IMR-90 (cell line): ENCODE results near the gene SEMA3E.

Experiments
- CEBPB ChIP-seq: IDR thresholded peaks from 2 replicates; pipeline ENCODE4 v1.6.1; 2012; ENCODE audit warnings: low read depth, low read length, improper control_type of control experiment
- CHD1 ChIP-seq: IDR thresholded peaks from 2 replicates; pipeline ENCODE4 v1.6.1; 2012; ENCODE audit warnings: low read depth, low read length, improper control_type of control experiment
- FOS ChIP-seq: fragments of 150-350 bp; IDR thresholded peaks from 2 replicates; pipeline ENCODE4 v1.6.1; 2016; ENCODE audit warnings: low read depth, low read length
- MAFK ChIP-seq: IDR thresholded peaks from 2 replicates; pipeline ENCODE4 v1.6.1; 2012; ENCODE audit warnings: low read depth, low read length, improper control_type of control experiment
- MAZ ChIP-seq: IDR thresholded peaks from 2 replicates; pipeline ENCODE4 v1.6.1; 2012; ENCODE audit warnings: low read depth, mild to moderate bottlenecking, low read length, improper control_type of control experiment, moderate library complexity, borderline replicate concordance
- MXI1 ChIP-seq: IDR thresholded peaks from 2 replicates; pipeline ENCODE4 v1.6.1; 2012; ENCODE audit warnings: low read depth, mild to moderate bottlenecking, low read length, moderate library complexity, borderline replicate concordance
- NFE2L2 ChIP-seq: fragments of 150-350 bp; IDR thresholded peaks from 2 replicates; pipeline ENCODE4 v1.6.1; 2016; ENCODE audit warnings: low read depth, mild to moderate bottlenecking, low read length
- POLR2A ChIP-seq: IDR thresholded peaks from 2 replicates; pipeline ENCODE4 v1.6.1; 2012; ENCODE audit warnings: mild to moderate bottlenecking, low read depth, low read length
- RAD21 ChIP-seq: IDR thresholded peaks from 2 replicates; pipeline ENCODE4 v1.6.1; 2012; ENCODE audit warnings: low read length, improper control_type of control experiment
- RCOR1 ChIP-seq: IDR thresholded peaks from 2 replicates; pipeline ENCODE4 v1.6.1; 2012; ENCODE audit warnings: mild to moderate bottlenecking, low read length, improper control_type of control experiment; ENCODE audit not compliant: insufficient replicate concordance
- RFX5 ChIP-seq: IDR thresholded peaks from 2 replicates; pipeline ENCODE4 v1.8.0; 2012; ENCODE audit warnings: low read depth, mild to moderate bottlenecking, low read length, moderate library complexity
- SMC3 ChIP-seq: fragments of 150-350 bp; IDR thresholded peaks from 2 replicates; pipeline ENCODE4 v1.6.1; 2016; ENCODE audit warnings: low read depth, mild to moderate bottlenecking, antibody characterized with exemption, low read length, moderate library complexity
- TF ChIP-seq, protein P1 (sequence below): conservative IDR thresholded peaks from 2 replicates; pipeline ENCODE4 v1.5.1; 2012; ENCODE audit warnings: mild to moderate bottlenecking, low read depth, low read length, improper control_type of control experiment
- TF ChIP-seq, protein P2 (sequence below): fragments of 150-350 bp; IDR thresholded peaks from 2 replicates; pipeline ENCODE4 v1.6.1; 2017; ENCODE audit warnings: mild to moderate bottlenecking, antibody characterized with exemption, low read length, low read depth

- no peak for TF ChIP-seq POLR2A
- no peak for TF ChIP-seq MAZ
- TF ChIP-seq, protein P1, sequence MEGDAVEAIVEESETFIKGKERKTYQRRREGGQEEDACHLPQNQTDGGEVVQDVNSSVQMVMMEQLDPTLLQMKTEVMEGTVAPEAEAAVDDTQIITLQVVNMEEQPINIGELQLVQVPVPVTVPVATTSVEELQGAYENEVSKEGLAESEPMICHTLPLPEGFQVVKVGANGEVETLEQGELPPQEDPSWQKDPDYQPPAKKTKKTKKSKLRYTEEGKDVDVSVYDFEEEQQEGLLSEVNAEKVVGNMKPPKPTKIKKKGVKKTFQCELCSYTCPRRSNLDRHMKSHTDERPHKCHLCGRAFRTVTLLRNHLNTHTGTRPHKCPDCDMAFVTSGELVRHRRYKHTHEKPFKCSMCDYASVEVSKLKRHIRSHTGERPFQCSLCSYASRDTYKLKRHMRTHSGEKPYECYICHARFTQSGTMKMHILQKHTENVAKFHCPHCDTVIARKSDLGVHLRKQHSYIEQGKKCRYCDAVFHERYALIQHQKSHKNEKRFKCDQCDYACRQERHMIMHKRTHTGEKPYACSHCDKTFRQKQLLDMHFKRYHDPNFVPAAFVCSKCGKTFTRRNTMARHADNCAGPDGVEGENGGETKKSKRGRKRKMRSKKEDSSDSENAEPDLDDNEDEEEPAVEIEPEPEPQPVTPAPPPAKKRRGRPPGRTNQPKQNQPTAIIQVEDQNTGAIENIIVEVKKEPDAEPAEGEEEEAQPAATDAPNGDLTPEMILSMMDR: no peak
- no peak for TF ChIP-seq CEBPB
- TF ChIP-seq RFX5: no peak
- TF ChIP-seq CHD1: no peak
- TF ChIP-seq SMC3: no peak
- TF ChIP-seq RCOR1: no peak
- no peak for TF ChIP-seq FOS
- no peak for TF ChIP-seq NFE2L2
- no peak for TF ChIP-seq MAFK
- TF ChIP-seq, protein P2, sequence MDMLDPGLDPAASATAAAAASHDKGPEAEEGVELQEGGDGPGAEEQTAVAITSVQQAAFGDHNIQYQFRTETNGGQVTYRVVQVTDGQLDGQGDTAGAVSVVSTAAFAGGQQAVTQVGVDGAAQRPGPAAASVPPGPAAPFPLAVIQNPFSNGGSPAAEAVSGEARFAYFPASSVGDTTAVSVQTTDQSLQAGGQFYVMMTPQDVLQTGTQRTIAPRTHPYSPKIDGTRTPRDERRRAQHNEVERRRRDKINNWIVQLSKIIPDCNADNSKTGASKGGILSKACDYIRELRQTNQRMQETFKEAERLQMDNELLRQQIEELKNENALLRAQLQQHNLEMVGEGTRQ: no peak
- TF ChIP-seq MXI1: no peak
- no peak for TF ChIP-seq RAD21
Observed at GRCh38 chr7:83455612-83456011, 193.3 kb downstream of the SEMA3E start.
